ENCODE measurements around the gene UCK2.
A peak's percentile ranks its signal among the peaks of the same experiment; 100 is the strongest.

The UCK2 gene

DNA sequence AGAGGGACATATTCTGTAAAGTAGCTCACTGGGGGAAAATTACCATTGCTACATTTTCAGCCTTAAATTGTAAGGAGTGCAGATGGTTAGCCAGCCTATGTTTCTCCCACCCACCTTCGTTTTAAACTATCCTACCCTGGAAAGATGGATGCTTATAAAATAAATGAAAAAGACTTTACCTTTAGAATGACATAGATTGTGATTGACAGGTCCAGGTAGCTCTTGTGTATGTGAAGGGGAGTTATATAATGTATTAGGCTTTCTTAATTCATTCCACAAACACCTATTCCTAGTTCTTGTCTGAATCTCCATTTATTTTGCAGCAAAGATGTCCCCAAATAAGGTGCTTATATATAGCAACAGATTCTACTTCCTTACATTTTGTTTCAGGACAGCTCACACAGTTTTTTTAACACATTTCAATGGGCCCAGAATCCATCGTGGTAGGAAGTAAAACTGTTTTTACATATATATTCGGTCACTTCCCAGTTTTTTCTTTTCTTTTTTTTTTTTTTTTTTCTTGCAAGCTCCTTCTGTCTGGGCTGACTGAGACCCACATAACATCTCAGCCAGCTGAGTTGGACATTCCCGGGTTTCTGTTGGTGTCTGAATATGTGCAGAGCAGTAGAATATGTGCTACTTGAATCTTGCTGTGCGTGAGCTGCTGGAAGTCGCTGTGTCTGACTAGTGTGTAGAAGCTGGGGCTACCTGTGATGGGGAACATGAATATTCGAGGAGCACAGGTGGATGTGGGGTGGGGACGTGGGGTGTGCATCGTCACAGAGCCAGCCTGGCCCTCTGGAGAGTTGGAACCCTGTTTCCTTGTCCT is 27.8 kb downstream of the UCK2 start:
- DNase-seq (ENCODE audit: low spot score) = no peak

DNA sequence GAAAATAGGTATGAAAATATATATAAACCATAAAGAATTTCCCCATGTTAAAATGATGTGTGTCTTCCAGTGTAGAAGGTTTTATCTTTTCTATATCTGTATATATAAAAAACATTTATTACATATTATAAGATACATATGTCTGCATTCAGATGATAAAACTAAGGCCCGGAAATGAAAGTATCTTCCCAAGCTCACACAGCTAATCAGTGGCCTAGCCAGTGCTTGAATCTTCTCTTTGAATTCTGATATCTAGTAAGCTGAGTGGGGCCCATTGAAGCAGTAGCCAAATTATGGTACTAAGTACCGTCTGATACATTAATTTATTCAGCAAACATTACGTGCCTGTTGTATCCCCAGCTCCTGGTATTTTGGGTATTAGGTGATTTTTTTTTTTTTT is 28.6 kb downstream of the UCK2 start:
- DNase-seq (ENCODE audit: low spot score) = no peak

DNA sequence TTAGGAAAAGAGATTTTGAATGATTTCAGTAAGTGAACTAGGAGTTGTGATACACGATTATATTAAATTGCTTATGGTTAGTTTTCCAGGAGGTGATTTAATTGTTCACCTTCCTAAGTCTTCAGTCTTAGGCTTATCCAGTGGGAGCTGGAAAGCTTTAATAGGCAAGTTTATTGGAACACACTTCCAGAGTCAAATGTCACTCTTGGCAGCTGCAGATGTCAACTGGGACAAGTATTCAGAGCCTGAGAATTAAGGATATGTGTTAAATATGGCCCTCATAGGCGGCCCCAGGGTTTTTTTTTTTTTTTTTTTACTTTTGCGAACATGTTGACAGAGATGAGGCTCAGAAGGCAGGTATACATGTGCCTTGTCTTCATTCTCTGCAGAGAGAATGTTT is 29.2 kb downstream of the UCK2 start:
- DNase-seq (ENCODE audit: low spot score) = no peak

DNA sequence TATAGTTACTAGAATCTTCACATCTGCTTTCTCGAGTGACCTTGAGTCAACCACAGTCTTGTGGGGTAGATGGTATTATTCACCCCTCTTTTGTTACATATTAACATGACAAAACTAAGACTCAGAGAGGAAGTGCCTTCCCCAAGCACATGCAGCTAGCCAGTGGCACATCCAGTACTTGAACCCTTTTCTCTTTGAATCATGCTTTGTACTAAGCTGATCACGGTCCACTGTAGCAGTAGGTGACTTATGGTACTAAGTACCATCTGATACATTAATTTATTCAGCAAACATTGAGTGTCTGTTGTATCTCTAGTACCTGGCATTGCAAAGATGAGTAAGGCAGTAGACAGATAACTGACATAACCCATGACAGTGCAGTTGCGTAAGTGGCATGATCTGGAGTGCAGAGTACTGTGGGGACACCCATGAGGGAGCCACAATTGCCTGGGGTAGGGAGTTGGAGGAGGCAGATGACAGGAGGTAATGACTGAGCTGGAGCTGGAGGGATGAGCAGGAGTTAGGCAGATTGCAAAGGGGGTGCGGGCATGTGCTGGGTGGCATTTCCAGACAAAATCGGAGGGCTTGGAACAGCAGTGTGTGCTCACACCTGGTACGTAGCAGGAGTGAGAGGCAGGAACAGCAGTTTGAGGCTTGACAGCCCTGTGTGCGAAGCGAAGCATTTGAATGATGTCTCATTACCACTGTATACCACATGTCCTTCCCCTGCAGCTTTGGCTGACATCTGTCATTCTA is 29.8 kb downstream of the UCK2 start:
- no peak for DNase-seq (ENCODE audit: low spot score)

DNA sequence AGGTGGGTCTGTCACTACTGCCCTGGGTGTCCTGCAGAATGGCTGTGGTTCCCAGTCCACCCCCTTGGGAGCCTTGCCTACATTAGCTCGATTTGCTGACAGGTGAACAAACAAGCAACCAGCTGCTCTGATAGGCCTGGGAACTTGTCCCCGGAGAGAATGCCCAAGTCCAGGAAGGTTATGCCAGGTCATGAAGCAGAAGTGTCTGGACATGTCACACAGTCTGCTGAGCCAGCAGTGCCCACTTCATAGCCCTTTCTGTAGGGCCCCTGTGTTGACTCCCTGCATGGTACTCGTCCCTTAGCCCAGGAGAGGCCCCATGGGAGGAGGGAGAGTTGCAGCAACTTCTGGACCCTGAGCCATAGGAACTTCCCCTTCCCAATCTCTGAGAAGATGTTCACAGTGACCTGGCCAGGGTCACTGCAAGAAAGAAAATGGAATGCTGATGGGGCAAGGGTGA is 31.0 kb downstream of the UCK2 start:
- DNase-seq (ENCODE audit: low spot score) = no peak

DNA sequence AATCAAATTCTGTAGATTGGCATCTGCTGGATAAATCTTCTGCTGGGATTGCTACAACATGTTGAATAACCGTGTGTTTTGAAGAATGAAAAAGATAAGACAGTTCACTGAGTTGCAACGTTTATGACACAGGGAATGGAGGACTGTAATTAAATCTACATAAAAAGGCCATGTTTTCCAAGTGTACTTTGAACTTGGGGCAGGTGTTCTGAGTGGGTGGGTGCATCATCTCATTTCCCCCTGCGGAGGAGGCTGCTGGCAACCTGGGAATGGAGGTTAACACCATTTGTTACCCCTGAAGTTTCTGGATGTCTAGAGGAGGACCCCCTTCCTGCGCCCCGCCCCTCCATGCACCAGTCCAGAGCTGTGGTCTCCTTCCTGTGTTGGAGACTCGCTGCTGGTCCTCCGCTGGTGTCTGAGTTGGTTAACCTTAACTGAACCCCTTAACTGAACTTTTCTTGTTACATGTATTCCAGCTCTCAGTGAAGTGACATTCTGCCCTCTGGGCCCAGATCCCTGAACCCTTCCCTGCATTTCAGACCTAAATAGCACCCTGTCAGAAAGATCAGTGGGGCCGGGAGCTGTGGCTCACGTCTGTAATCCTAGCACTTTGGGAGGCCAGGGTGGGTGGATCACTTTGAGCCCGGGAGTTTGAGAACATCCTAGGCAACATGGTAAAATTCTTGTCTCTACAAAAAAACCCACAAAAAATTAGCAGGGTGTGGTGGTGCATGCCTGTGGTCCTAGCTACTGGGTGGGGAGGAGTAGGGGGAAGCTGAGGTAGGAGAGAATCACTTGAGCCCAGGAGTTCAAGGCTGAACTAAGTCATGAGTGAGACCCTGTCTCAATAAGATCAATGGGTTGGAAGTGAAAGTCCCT is 31.8 kb downstream of the UCK2 start:
- no peak for DNase-seq (ENCODE audit: low spot score)

DNA sequence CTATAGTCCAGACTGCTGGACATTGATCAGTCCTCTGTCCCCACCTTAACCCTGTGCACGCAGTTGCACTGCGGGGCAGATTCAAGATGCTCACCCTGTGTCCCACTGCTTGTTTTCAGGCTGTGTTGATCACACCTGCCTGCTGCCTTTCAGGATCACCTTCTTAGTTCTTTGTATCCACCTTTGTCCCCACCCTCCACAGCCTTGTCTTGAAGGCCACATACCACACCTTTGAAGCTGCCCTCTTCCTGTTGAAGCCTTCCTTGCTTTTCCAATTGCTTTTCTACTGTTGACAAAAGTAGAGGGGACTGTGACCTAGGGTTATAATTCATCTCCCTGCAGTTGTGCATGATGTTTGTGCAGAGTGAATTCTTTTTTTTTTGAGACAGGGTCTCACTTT is 32.7 kb downstream of the UCK2 start:
- no peak for DNase-seq (ENCODE audit: low spot score)

DNA sequence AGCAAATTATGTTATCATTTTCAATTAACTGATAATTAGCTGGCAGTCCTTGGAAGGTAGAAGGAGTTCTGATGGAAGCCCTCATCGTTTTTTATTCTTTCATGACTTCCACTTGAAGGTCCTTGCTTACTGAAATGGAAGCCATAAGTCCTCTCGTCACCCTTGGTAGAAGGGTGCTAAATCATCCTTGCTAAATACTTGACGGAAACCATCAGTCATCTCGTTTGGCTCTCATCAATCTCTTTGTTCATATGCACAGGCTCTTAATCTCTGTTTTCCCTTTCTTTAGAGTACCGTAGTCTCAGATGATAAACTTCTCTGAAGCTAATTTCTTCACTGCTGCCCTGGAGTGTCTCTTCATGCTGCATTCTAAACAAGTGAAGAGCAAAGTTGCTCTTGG is 34.5 kb downstream of the UCK2 start:
- no peak for DNase-seq (ENCODE audit: low spot score)

DNA sequence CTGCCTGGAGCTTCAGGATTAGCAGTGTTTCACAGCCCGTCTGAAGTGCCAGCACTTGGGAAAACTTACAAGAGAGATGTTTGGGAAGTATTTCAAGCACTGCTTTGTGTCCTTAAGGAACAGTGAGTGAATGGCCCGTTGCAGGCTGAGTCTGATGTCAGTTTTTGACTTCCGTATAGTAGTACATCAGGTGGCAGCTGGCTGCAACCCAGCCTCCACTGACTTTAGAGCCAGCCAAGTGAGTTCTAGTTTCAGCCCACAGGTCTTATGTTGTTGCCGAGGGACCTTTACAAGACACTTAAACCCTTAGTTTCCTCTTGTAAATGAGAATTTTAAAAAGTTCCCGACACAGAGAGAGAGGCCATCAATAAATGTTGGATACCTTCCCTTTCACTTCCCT is 35.0 kb downstream of the UCK2 start:
- no peak for DNase-seq (ENCODE audit: low spot score)

DNA sequence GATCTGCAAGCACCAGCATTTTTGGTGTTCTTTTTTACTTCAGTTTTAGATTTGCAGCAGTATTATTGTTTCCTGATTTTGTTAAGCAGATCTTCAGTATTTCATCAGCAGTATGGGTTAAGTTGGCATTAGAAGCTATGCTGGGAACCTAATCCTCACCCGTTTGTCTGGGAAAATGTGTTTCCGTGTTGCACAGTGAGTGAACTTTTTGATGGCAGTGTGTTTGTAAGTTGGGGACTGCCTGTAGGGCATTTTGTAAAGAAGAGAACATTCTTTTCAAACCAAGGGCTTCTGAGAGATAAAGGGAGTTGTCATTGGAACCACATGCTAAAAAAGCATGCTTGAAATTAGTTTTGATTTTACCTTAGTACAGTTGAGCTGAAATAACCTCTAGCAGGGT is 35.9 kb downstream of the UCK2 start:
- no peak for DNase-seq (ENCODE audit: low spot score)

DNA sequence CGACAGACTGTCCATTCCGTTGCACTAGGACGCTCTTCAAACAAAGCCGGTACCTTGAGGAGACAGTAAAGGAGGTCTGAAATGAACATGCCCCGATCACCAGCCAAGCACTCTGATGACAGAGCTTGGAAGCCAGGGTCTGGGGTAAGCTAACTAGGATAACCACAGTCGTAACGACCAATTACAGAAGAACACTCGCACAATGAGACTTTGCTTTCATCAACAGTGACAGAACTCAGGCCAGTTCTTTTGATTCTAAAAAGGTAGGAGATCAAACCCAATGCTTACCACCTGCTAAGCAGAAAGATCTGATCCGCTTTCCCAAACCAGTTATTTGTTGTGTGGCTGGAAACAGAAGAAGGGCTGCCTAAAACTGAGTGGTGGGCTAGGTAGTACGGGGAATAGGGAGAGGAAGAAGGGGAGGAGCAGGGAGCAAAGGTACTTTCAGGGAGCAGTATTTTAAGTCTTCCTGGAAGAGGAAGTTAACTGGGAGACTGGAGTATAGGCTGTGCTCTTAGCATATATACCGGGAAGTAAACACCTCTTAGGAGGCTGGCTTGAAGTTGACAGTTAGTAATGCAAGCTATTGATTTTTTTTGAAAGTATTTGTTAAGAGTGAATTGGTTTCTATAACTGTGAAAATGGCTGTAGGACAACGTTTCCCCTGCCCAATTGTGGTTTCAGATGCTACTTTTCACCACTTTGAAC is 38.4 kb downstream of the UCK2 start:
- DNase-seq (ENCODE audit: low spot score) = no peak

DNA sequence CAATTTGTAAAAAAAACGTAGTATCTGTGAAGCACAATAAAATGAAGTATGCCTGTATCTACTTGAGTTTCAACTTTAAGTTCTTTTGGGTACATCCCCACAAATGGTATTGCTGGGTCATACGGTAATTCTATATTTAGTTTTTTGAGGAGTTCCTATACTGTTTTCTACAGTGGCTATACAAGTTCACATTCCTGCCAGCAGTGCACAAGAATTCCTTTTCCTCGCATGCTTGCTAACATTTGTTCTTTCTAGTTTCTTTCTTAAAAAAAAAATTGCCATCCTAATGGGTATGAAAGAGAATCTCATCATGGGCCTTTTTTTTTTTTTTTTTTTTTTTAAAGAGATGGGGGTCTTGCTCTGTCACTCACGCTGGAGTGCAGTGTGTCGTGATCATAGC is 41.9 kb downstream of the UCK2 start:
- no peak for DNase-seq (ENCODE audit: low spot score)

DNA sequence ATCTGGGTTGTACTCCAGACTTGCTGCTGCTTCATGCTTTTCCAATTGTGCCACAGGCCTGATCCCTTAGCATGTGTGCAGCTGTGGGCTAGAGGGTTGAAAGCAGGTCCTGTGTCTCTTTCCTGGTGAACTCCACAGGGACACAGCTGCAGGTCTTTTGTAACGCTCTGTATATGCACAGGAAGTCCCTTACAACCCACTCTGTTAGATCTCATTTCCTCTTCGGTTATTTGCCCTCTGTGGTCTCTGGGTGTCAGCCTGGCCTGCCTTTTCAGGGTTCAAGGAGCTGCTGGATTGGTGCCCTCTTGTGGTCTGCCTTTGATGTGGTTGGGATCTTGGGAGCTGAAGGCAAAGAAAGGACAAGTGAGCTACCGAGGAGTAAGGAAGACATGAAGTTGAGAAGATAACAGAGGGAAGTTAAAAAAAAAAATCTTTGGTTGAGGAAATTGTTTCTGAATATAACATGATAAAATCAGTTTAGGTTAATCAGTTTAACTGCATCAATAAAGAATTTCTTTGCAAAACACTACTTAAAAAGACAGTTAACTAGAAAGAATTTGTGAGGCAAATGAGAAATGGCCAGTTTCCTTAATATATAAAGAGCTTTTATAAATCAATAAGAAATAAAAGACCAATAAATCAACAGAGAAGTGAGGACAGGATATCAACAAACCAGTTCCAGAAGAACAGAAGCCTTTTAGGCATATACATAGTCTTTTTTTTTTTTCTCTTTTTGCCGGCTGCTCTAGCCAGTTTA is 44.1 kb downstream of the UCK2 start:
- DNase-seq (ENCODE audit: low spot score) = peak; percentile 57

DNA sequence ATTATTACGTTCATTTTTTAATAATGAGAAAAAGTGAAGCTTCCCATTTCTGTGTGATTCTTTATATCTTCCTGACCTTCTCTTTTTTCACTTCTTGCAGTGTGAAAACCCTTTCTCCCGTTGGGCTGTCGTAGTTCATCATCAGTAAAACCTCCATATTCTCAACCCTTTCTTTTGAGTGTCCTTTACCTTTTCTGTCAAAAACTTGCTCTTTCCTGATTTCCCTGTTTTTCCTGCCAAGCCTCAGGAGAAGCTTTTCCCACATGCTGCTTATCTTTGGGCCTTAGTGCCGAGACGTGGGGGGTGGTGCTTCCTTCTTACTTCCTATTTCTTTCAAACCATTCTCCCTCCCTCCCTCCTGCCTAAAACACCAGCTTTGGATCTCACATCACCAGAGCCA is 46.1 kb downstream of the UCK2 start:
- DNase-seq (ENCODE audit: low spot score) = no peak

DNA sequence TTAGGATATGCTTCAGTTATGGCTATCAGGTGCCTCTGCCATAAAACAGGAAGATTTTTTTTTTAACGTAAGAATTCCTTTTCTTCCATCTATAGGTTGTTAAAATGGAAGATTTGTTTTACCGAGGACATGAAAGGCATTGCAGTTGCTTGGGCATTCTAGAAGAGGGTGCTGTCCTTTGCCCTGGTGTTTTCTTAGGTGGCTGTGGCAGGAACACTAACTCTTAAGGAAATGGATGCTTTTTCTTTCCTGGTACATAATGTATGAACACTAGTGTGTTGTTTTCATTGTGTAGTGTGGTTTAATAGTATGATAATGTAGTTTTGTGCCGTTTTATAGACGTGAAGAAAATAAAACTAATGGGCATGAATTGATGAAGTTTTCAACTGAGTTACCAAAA is 47.2 kb downstream of the UCK2 start:
- no peak for DNase-seq (ENCODE audit: low spot score)

DNA sequence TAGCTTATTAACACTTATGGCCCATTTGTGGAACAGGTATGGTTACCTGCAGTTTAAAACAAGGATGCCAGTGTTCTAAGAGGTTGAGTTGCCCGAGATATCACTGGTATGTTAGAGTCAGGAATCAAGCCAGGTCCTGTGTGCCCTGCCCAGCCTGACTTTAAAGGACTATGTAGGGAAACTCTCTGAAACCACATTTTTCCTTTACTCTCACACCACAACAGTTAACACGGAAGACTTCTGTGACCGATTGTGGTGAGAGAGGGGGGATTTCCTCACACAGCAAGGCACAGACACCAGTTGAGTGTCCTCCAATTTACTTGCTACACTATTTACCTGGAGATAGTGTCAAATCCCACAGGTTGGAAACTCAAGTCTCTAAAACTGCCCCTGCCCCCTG is 47.8 kb downstream of the UCK2 start:
- no peak for DNase-seq (ENCODE audit: low spot score)

DNA sequence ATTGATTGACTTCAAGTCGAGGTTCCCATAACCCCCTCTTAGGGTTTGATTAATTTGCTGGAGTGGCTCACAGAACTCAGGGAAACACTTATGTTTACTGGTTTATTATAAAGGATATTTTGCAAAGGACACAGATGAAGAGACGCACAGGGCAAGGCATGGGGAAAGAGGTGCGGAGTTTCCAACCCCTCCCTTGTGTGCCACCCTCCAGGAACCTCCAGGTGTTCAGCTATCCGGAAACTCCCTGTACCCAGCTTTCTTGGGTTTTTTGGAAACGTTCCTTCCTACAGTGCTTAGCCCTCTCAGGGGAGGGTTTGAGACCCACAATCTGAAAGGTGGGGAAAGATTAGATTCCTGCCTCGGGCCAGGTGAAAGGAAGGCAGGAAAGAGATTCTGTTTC is 48.2 kb downstream of the UCK2 start:
- no peak for DNase-seq (ENCODE audit: low spot score)

DNA sequence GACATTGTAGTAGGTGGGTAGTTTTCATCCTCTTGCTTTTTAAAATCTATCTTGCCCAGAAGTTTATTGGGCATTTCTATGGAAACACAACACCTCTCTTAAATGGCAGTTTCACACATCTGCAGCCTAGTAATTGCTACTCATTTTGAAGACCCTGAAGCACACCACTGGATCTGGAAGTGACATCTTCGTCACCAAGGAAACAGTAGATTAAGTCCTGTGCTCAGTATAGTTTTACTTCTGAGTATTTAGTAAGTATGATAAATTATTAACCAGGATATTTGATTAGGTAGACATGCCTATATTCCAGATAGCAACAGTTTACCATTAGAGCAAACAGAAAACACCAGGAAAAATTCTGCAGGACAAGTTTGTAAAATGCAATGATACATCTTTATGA is 48.7 kb downstream of the UCK2 start:
- DNase-seq (ENCODE audit: low spot score) = no peak

DNA sequence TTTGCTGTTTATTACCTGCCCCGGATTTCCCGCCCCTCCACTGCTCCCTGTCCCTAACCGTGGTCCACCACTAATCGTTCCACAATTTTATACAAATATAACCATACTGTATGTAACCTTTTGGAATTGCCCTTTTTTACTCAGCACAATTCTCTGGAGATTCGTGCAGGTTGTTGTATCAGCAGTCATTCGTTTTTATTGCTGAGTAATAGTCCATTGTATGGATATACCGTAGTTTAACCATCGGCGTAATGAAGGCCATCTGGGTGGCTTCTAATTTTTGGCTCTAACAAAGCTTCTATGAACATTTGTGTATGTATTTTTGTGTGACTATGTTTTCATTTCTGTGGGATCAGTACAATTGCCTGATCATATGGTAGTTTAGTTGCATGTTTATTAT is 50.0 kb downstream of the UCK2 start:
- DNase-seq (ENCODE audit: low spot score) = no peak

DNA sequence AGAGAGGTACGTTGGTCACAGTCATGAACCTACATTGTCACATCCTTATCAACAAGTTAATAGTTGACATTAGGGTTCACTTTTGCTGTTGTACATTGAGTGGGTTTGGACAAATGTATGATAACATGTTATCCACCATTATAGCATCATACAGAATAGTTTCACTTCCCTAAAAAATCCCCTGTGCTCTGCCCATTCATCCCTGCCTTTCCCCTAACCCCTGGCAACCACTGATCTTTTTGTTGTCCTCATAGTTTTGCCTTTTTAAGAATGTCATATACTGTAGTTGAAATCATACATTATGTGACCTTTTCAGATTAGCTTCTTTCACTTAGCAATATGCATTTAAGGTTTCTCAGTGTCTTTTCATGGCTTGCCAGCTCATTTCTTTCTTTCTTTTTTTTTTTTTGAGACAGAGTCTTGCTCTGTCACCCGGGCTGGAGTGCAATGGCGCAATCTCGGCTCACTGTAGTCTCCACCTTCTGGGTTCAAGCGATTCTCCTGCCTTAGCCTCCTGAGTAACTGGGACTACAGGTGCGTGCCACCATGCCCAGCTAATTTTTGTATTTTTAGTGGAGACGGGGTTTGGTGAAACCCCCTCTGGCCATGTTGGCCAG is 50.6 kb downstream of the UCK2 start:
- DNase-seq (ENCODE audit: low spot score) = no peak

DNA sequence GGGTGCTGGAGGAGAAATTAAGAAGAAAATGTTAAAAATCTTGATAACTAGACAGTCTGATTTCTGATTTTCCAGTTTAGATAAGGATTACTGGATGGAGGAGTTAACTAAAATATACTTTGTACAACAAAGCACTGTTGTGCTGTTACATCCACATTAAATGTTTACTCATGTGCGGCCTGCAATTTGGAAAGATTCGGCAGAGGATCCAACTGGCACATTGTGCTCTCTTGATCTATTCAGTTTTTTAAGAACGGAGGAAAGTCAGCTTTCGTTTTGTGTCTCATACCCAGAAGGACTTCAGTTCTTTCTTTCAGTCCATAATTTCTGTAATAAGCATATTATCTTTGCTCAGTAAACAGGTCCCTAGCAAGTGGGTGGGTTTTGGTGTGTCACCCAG is 52.5 kb downstream of the UCK2 start:
- no peak for DNase-seq (ENCODE audit: low spot score)
